Prostate gland (tissue), 2 donors: Measurements from ENCODE around the gene SKAP2.

Experiments
- POLR2A ChIP-seq: fragments of 450-650 bp; IDR thresholded peaks from one replicate; pipeline ENCODE4 v1.6.1; 2016; ENCODE audit warnings: antibody characterized with exemption, mild to moderate bottlenecking
- POLR2AphosphoS5 ChIP-seq: sonication (generic); formaldehyde crosslinking; IDR thresholded peaks from one replicate; pipeline ENCODE4 v1.6.1; 2017; ENCODE audit warnings: antibody characterized with exemption
- TF ChIP-seq, protein P1 (sequence below), 4 experiments: fragments of 200-600 bp in 2 of 4; fragments of 450-650 bp in 2 of 4; sonication (generic) in 2 of 4; IDR thresholded peaks; 1 replicate in 3 of 4; 2 replicates in 1 of 4; pipeline ENCODE4 v1.5.1; 2016 to 2019; ENCODE audit warnings: antibody characterized with exemption in 4 of 4, mild to moderate bottlenecking in 2 of 4, moderate library complexity in 2 of 4

DNA sequence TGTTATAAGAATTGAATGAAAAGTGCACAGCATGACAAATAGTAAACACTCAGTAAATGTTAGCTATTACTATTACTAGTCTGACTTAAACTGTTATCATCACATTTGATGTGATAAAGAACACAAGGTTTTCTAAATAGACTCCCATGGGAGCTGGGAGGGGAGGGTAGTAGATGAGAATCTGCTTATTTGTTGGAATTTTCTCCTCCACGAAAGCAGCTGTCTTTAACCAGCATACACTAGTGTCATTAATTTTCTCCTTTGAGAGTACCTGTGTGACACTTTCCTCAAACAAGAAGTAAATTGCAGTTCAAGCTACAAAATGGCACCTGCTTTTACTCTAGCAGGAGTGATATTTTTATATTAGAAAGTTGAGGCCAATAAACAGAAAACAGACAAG lies 200.1 kb downstream of the SKAP2 start:
- TF ChIP-seq, protein P1, sequence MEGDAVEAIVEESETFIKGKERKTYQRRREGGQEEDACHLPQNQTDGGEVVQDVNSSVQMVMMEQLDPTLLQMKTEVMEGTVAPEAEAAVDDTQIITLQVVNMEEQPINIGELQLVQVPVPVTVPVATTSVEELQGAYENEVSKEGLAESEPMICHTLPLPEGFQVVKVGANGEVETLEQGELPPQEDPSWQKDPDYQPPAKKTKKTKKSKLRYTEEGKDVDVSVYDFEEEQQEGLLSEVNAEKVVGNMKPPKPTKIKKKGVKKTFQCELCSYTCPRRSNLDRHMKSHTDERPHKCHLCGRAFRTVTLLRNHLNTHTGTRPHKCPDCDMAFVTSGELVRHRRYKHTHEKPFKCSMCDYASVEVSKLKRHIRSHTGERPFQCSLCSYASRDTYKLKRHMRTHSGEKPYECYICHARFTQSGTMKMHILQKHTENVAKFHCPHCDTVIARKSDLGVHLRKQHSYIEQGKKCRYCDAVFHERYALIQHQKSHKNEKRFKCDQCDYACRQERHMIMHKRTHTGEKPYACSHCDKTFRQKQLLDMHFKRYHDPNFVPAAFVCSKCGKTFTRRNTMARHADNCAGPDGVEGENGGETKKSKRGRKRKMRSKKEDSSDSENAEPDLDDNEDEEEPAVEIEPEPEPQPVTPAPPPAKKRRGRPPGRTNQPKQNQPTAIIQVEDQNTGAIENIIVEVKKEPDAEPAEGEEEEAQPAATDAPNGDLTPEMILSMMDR (IDR thresholded peaks at IDR 0.05): no peak
- TF ChIP-seq POLR2A (no peak), POLR2AphosphoS5 (no peak)
